H1 (cell line): ENCODE results near the gene NCKAP1. TPM values are rescaled to one million over a fixed set of nuclear protein-coding genes. Genes with fewer than 3 reads are reported as not detected.

Experiments used
- BRCA1 ChIP-seq: IDR thresholded peaks from 2 replicates; pipeline ENCODE4 v1.6.1; 2012; ENCODE audit warnings: low read depth, low read length, improper control_type of control experiment
- KDM5A ChIP-seq: fragments of 200-600 bp; IDR thresholded peaks from 2 replicates; pipeline ENCODE4 v1.7.1; 2012; ENCODE audit warnings: mild to moderate bottlenecking, low read length, inconsistent platforms, mixed read lengths
- NRF1 ChIP-seq: IDR thresholded peaks from 2 replicates; pipeline ENCODE4 v1.6.1; 2011; ENCODE audit warnings: mild to moderate bottlenecking, low read depth, low read length, improper control_type of control experiment
- PHF8 ChIP-seq: fragments of 200-600 bp; sonication (generic); conservative IDR thresholded peaks from 2 replicates; pipeline ENCODE4 v1.7.1; 2012; ENCODE audit warnings: low read depth, mild to moderate bottlenecking, inconsistent platforms, low read length, moderate library complexity
- RFX5 ChIP-seq: IDR thresholded peaks from 2 replicates; pipeline ENCODE4 v1.6.1; 2011; ENCODE audit warnings: low read depth, low read length, improper control_type of control experiment, borderline replicate concordance
- SIRT6 ChIP-seq: IDR thresholded peaks from one replicate; pipeline ENCODE4 v1.7.1; 2012; ENCODE audit warnings: low read length, inconsistent platforms
- SP1 ChIP-seq: IDR thresholded peaks from 2 replicates; pipeline ENCODE4 v1.6.1; 2011; ENCODE audit warnings: low read depth, low read length
- SP4 ChIP-seq: IDR thresholded peaks from 2 replicates; pipeline ENCODE4 v1.6.1; 2012; ENCODE audit warnings: low read length, inconsistent platforms
- TAF1 ChIP-seq: IDR thresholded peaks from 2 replicates; pipeline ENCODE4 v1.6.1; 2011; ENCODE audit warnings: mild to moderate bottlenecking, low read depth, low read length
- TAF7 ChIP-seq: optimal IDR thresholded peaks from 2 replicates; pipeline ENCODE3; 2011; ENCODE audit warnings: low read depth, mild to moderate bottlenecking, inconsistent platforms, low read length, moderate library complexity, borderline replicate concordance
- TBP ChIP-seq: IDR thresholded peaks from 2 replicates; pipeline ENCODE4 v1.6.1; 2011; ENCODE audit warnings: low read depth, low read length, improper control_type of control experiment
- TEAD4 ChIP-seq: IDR thresholded peaks from 2 replicates; pipeline ENCODE4 v1.6.1; 2012; ENCODE audit warnings: low read depth, low read length, inconsistent platforms, mixed read lengths
- ZNF274 ChIP-seq: IDR thresholded peaks from 2 replicates; pipeline ENCODE4 v1.7.0; 2012; ENCODE audit warnings: low read length, borderline replicate concordance; ENCODE audit errors: extremely low read depth
- polyA plus RNA-seq, 7 experiments: library from polyadenylated mRNA; depleted of rRNA in 3 of 7; stranded (reverse) in 5 of 7; unstranded in 2 of 7; fragments of >200 nt in 5 of 7; fragments of 200-250 nt in 2 of 7; gene quantifications; 1 replicate in 5 of 7; 2 replicates in 1 of 7; 4 replicates in 1 of 7; pipeline versions ENCODE4 v1.2.1 to v1.2.3, GENCODE V29; 2011 to 2013; ENCODE audit warnings: missing spikeins in 2 of 7, mixed read lengths in 2 of 7
- total RNA-seq: library from RNA; stranded (reverse); fragmentation: NEBNext Ultra II Directional; extraction: Animal tissue kit (Norgen Biotek cat#: 25700); gene quantifications from 2 replicates; pipeline ENCODE4 v1.2.1, GENCODE V29; 2021
- TF ChIP-seq, protein P1 (sequence below): fragments of 300-600 bp; sonication (generic); IDR thresholded peaks from 2 replicates; pipeline ENCODE4 v1.7.1; 2012; ENCODE audit warnings: low read length, moderate library complexity, mild to moderate bottlenecking, inconsistent platforms; ENCODE audit not compliant: insufficient replicate concordance

Gene NCKAP1
- total and polyA plus RNA-seq, 2 of the 8 experiments (the other 6 are each of a cell fraction or from before 2014, with no cell fraction given), result 90.8 to 173 TPM

DNA sequence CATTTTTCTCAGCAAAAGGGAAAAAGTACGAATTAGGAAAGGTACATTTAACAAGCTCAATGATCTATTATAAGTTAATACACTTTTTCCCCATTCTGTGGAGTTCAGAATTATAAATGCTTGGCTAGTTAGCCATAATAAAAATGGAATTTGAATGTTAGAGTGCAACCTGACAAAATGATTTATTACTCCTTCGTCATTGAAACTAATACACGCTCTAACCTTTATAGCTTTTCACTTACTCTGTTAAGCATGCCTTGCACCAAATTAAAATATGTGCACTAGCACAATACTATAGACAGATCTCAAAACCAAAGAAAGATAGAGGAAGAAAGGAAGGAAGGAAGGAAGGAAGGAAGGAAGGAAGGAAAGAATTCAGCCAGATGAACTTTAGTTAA is 125.7 kb downstream of the NCKAP1 start (continued):
- TF ChIP-seq, protein P1, sequence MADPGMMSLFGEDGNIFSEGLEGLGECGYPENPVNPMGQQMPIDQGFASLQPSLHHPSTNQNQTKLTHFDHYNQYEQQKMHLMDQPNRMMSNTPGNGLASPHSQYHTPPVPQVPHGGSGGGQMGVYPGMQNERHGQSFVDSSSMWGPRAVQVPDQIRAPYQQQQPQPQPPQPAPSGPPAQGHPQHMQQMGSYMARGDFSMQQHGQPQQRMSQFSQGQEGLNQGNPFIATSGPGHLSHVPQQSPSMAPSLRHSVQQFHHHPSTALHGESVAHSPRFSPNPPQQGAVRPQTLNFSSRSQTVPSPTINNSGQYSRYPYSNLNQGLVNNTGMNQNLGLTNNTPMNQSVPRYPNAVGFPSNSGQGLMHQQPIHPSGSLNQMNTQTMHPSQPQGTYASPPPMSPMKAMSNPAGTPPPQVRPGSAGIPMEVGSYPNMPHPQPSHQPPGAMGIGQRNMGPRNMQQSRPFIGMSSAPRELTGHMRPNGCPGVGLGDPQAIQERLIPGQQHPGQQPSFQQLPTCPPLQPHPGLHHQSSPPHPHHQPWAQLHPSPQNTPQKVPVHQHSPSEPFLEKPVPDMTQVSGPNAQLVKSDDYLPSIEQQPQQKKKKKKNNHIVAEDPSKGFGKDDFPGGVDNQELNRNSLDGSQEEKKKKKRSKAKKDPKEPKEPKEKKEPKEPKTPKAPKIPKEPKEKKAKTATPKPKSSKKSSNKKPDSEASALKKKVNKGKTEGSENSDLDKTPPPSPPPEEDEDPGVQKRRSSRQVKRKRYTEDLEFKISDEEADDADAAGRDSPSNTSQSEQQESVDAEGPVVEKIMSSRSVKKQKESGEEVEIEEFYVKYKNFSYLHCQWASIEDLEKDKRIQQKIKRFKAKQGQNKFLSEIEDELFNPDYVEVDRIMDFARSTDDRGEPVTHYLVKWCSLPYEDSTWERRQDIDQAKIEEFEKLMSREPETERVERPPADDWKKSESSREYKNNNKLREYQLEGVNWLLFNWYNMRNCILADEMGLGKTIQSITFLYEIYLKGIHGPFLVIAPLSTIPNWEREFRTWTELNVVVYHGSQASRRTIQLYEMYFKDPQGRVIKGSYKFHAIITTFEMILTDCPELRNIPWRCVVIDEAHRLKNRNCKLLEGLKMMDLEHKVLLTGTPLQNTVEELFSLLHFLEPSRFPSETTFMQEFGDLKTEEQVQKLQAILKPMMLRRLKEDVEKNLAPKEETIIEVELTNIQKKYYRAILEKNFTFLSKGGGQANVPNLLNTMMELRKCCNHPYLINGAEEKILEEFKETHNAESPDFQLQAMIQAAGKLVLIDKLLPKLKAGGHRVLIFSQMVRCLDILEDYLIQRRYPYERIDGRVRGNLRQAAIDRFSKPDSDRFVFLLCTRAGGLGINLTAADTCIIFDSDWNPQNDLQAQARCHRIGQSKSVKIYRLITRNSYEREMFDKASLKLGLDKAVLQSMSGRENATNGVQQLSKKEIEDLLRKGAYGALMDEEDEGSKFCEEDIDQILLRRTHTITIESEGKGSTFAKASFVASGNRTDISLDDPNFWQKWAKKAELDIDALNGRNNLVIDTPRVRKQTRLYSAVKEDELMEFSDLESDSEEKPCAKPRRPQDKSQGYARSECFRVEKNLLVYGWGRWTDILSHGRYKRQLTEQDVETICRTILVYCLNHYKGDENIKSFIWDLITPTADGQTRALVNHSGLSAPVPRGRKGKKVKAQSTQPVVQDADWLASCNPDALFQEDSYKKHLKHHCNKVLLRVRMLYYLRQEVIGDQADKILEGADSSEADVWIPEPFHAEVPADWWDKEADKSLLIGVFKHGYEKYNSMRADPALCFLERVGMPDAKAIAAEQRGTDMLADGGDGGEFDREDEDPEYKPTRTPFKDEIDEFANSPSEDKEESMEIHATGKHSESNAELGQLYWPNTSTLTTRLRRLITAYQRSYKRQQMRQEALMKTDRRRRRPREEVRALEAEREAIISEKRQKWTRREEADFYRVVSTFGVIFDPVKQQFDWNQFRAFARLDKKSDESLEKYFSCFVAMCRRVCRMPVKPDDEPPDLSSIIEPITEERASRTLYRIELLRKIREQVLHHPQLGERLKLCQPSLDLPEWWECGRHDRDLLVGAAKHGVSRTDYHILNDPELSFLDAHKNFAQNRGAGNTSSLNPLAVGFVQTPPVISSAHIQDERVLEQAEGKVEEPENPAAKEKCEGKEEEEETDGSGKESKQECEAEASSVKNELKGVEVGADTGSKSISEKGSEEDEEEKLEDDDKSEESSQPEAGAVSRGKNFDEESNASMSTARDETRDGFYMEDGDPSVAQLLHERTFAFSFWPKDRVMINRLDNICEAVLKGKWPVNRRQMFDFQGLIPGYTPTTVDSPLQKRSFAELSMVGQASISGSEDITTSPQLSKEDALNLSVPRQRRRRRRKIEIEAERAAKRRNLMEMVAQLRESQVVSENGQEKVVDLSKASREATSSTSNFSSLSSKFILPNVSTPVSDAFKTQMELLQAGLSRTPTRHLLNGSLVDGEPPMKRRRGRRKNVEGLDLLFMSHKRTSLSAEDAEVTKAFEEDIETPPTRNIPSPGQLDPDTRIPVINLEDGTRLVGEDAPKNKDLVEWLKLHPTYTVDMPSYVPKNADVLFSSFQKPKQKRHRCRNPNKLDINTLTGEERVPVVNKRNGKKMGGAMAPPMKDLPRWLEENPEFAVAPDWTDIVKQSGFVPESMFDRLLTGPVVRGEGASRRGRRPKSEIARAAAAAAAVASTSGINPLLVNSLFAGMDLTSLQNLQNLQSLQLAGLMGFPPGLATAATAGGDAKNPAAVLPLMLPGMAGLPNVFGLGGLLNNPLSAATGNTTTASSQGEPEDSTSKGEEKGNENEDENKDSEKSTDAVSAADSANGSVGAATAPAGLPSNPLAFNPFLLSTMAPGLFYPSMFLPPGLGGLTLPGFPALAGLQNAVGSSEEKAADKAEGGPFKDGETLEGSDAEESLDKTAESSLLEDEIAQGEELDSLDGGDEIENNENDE, result no peak
- TF ChIP-seq ZNF274, result no peak
- TF ChIP-seq TAF7, result no peak
- no peak for TF ChIP-seq TEAD4
- TF ChIP-seq TAF1, result no peak
- no peak for TF ChIP-seq NRF1
- TF ChIP-seq TBP, result no peak
- no peak for TF ChIP-seq PHF8
- no peak for TF ChIP-seq KDM5A
- TF ChIP-seq SP1, result no peak
- no peak for TF ChIP-seq SP4
- no peak for TF ChIP-seq BRCA1
- TF ChIP-seq SIRT6, result no peak
- no peak for TF ChIP-seq RFX5
